Erythroblast (primary cell): ENCODE results near the gene PLEKHA5.
"Not testable (repeated sequence)": the region's sequence is repeated elsewhere in the genome, so short reads cannot be mapped to it uniquely, and the experiment has no call there.

Source experiments
- DNase-seq, 2 experiments: peaks; one replicate each; lab custom pipeline; 2025; lab: John Stamatoyannopoulos, UW
- GATA1 ChIP-seq: IDR thresholded peaks from 2 replicates; pipeline ENCODE4 v1.6.1; 2011; ENCODE audit warnings: low read depth, mild to moderate bottlenecking, control low read depth, low read length, moderate library complexity
- POLR2A ChIP-seq: IDR thresholded peaks from 2 replicates; pipeline ENCODE4 v1.6.1; 2011; ENCODE audit warnings: mild to moderate bottlenecking, low read length

Gene PLEKHA5

DNA sequence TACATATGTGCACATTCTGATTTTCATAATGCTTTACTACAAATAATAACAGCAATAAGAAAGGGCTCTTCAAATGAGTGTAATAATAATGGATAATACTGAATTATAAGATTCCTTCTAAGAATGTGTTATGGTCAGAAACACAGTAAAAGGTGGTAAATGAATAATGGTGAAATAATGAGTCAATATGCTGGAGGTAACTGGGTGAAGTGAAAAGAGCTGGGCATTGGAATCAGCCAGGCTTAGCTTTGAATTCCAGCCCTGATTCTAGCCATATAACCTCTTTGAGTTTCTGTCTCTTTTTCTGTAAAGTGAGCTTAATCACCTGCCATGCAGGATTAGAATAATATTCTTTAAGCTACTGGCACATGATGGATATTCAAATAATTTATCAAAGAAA lies 39.1 kb downstream of the PLEKHA5 start:
- TF ChIP-seq GATA1 (no peak), POLR2A (no peak)

DNA sequence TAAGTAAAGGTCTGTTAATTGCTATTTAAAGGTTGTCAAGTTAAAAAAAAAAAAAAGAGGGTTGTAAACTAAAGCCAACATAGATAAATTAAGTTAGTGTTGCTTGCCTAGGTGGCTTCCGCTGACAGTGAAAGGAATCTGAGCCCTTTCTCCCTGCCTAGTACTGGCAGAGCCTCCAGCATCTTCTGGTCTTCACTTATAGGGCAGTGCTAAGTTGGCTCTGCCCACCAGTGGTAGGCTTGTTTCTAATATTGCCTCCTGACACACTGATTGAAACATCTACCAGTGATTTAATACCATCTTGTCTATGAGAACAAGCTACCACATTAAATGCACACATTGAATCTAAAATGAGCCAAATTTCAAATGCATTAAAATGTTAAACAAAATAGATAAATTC lies 39.7 kb downstream of the PLEKHA5 start:
- DNase-seq: no peak
- no peak for TF ChIP-seq POLR2A
- no peak for TF ChIP-seq GATA1

More for the DNA sequence above, 39.1 kb downstream of the PLEKHA5 start:
- DNase-seq: no peak

DNA sequence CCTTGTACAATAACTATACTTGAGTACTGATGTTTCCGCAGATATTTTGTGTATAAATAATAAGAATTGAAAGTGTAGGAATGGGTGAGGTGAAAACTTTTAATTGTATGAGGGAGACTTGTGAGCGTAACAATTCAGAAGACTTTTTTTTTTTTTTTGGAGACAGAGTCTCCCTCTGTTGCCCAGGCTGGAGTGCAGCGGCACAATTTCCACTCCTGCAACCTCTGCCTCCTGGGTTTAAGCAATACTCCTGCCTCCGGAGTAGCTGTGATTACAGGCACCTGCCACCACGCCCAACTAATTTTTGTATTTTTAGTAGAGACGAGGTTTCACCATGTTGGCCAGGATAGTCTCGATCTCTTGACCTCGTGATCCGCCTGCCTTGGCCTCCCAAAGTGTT lies 40.8 kb downstream of the PLEKHA5 start:
- DNase-seq: not testable (repeated sequence)

DNA sequence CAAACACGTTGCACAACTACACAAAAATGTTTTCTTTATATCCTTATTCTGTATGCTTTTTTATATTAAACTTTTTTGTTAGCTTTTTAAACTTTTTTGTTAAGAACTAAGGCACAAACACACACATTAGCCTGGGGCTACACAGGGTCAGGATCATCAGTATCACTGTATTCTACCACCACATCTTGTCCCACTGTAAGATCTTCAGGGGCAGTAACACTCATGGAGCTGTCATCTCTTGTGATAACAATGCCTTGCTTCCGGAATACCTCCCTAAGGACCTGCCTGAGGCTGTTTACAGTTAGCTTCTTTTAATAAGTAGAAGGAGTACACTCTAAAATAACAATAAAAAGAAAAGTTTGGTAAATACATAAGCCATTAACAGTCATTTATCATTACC lies 42.2 kb downstream of the PLEKHA5 start:
- TF ChIP-seq POLR2A (no peak), GATA1 (no peak)
- no peak for DNase-seq

DNA sequence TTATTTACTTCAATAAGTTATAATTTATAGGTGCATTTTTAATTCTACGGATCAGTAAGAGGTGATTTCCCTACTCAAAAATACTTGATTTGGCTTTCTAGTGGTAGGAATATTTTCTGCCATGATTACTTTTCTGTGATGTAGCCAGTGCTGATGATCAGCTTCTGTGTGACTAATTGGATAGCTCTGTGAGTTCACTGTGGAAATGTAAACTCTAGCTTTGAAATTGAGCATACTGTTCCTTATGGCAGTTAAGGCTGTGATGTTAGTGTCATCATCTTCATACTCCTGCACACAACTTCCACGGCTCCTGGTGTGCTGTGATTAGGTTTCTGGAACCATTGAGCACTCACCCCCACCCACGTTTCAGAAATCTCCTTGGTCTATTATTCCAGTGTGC lies 48.2 kb downstream of the PLEKHA5 start:
- DNase-seq: no peak
- no peak for TF ChIP-seq POLR2A
- no peak for TF ChIP-seq GATA1

DNA sequence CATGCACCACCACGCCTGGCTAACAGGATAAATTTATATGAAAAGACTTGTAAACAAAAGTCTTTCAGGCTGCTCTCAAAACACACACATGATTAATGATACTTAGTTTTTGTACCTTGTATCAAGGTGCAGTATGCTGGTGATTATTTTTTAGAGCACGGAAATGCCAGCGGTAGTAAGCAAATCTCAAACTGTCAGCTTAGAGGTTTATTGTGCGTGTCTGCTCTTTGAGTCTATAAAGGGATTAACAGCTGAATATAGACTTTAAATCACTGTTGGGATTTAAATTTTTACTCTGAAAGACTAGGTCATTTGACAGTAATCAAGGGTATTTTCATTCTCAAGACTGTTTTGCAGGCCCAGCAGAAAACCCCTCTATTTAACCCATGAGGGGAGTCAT lies 50.5 kb downstream of the PLEKHA5 start:
- DNase-seq: no peak
- no peak for TF ChIP-seq GATA1
- no peak for TF ChIP-seq POLR2A

DNA sequence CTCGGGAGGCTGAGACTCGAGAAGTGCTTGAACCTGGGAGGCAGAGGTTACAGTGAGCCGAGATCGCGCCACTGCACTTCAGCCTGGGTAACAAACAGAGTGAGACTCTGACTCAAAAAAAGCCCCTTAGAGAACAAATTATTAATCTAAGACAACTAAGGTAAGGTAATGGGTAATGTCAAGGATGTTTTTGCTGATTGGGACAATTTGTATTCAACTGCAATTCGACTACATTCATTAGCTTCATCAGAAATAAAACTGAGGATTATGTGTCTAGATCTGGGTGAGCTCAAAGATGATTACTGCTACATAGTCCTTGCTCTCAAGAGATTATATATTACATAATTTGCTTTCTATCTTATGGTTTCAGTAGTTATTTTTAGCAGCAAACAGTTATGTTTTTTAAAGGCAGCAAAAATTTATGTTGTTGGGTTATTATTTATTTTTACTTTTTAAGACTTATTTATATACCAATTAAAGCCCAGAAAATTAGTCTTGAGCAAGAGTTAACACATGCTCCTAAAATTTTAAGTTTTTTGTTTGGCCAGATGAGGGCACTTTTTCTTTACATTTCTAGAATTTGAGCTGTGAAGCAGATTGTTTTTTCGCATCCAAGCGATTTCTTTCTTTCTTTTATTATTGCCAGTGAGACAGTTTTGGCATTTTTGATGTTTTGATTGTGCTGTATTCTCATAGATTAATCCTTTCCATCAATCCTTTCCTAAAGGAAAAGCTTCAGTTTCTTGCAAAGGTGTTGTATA lies 52.3 kb downstream of the PLEKHA5 start:
- no peak for TF ChIP-seq POLR2A
- TF ChIP-seq GATA1: no peak
- DNase-seq: no peak

DNA sequence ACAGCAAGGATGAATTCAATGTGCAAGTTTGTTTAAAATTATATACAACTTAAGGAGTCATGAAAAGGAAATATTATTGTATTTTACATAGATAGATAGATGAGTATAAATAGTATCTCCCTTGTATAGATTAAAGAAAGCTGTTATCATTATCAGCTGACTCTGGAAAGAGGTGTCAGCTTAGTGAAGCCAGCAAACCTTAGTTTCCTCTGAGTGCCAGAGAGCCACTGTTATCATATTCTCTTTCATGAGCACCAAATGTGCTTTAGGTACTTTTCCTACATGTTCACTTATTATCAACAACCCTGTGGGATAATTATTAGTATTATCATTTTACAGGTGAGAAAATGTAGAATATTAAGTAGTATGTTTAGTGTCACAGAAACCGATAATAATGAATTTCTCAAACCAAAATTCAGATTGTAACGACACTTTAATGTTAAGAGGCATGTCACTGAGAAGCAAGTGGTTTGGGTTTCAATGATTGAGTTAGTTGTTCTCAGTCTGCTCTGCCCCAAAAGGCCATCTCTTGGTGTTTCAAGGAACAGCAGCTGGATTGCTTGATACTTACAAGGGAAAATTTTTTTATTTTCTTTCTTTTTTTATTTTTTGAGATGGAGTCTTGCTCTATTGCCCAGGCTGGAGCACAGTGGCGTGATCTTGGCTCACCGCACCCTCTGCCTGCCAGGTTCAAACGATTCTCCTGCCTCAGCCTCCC lies 53.7 kb downstream of the PLEKHA5 start:
- TF ChIP-seq GATA1: no peak
- no peak for TF ChIP-seq POLR2A
- DNase-seq: no peak

DNA sequence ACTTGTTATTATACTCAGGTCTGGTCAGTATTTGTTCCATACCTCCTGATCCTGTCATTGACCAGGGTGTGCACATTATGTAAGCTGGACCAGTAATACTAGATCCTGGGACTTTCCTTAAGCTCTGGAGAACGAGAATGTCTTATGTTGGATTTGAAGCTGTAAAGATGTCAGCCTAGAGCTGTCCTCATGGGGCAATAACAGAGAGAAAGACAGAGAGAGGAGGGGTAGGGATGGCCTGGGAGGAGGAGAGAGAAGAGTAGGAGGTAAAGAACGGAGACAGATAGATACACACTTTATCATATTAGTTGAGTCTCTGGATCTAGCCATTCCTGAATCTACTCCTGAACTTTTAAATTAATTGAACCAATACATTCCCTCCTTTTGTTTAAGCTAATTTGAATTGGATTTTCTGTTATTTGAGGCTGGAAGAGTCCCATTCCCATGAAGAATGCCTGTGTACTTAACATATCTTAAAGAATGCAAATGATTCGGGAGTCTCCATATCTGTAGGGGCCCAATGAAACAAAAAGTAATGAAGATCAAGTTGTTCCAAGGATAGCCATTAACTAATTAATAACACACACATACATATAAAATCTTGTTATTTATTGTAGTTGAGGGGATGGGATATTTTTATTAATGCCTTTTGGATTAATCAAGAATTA lies 55.9 kb downstream of the PLEKHA5 start:
- TF ChIP-seq POLR2A: no peak
- no peak for TF ChIP-seq GATA1
- DNase-seq: no peak

DNA sequence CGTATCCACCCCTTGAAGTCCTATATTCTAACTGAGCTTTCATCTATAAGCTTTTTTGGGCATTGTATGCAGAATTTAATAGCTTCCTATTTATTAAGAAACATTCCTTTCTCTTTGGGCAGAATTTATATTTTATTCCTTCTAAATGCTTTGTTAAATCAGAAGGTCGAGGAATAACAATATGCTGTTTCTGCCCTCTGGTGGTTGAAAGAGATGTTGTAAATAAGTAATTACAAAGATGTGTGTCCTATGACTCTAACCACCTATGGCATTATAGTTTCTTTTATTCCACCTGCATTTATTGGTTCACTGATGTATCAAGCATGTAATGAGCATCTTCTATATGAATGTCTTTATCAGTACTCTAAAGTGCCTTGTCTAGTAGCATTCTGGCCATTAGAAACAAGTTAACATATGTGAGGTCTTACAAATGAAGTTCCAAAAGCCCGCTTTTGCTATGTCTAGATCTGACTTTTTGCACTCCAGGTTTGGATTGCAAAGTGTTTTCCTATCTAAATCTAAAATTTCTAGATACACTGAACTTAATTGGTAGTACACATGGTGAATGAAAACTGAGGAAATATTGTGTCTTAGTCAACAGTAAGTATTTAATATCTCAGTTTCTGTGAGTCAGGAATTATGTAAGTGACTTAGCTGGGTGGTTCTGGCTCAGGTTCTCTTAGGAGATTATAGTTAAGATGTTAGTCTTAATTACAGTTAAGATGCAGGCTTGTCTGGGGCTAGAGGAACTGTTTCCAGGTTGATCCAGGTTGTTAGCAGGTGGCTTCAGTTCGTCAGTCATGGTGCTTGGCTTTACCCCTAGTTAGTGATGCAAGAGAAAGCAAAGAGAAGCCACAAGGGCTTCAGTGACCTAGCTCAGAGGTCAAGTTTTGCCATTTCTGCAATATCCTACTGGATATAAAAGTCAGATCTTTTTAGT lies 57.5 kb downstream of the PLEKHA5 start:
- DNase-seq: peak; percentile 44 to 62
- TF ChIP-seq POLR2A (no peak), GATA1 (no peak)

DNA sequence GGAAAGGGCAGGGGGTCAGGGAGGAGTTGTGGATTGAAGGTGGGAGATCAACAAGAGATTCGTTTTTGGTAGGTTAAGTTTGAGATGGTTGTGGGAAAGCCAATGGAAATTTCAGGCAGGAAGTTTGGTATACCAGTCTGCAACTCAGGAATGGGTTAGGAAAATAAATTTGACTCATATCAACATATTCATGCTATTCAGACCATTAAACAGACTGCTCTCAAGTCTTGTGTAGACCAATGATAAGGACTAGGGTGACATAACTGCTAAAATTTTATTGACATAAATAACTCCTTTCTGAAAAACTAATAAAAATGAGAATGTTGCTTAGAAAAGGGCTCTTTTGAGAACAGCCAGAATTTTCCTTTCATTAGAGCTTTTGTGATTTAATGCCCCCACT lies 60.0 kb downstream of the PLEKHA5 start:
- TF ChIP-seq POLR2A: no peak
- no peak for TF ChIP-seq GATA1
- no peak for DNase-seq

DNA sequence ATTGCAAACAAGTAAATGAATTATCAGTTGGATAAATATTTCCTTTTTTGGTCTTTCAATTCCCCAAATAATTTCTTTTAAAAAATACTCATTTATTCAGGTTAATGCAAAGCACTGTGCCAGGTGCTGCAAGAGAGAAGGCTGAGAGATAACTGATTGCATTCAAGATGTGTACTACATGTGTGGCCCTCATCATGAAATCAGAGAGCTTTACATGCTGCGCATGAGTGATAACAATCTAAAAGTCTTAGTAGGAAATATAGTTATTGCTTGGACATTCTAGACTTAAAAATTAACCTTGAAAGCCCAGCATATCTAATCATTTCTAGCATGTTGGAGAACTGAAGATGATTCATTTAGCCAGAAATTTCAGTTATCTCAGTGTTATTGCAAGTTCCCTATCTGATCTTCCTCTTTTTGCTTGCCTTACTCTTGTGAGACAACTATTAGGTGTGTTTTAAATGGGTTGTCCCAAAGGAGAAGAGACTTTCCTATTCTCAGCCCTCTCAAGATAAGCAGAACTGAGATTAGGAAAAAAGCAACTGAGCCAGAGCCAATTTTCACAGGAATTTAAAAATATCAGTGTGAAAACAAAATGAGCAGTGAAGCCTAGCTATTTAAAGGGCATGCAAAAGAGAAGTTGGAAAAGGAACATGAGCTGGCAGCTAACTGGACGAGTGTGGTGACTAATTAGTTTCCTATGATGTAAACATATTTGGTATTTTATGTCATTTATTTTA lies 60.9 kb downstream of the PLEKHA5 start:
- DNase-seq: no peak

More for the DNA sequence above, 60.9 kb downstream of the PLEKHA5 start:
- TF ChIP-seq GATA1 (no peak), POLR2A (no peak)
